Heart left ventricle (tissue), 13 donors: ENCODE measurements around the gene RSPRY1.

ENCODE experiments used
- POLR2A ChIP-seq, 2 donors: fragments of 450-650 bp; IDR thresholded peaks; one replicate each; pipeline ENCODE4 v1.6.1; 2017; ENCODE audit warnings: antibody characterized with exemption in 2 of 2, mild to moderate bottlenecking in 2 of 2, moderate library complexity in 2 of 2
- TF ChIP-seq, protein P1 (sequence below), 12 donors: fragments of 200-600 bp; sonication (generic) in 4 of 12; IDR thresholded peaks; one replicate each; pipeline versions ENCODE4 v1.5.0 to v1.8.0; 2018 to 2022; ENCODE audit warnings: antibody characterized with exemption in 12 of 12, mild to moderate bottlenecking in 5 of 12
- donor health status: ischemic (EF 13 %, LVEDD 7.1; RV severe dilation, severe dysfunction).
- donor health status: DM: no; HTN: yes; CAD: no.
- donor health status: DM: no; HTN: no; CAD: no.
- donor health status: ischemic (EF 25% LVEDD 6.9; RV normal size, moderate dysfunction).
- donor health status: ischemic (EF 25% LVEDD 5.7; RV mildly dilated, moderate dysfunction).
- donor health status: ischemic (EF 35%, LVEDD 5.7; RV mildly dilated, moderate dysfunction).
- donor health status: nonischemic (EF 11% LVEDD 7.7; RV severe dilation, severe dysfunction).
- donor health status: DM: yes; HTN: yes; CAD: no.
- donor health status: PGD.
- donor health status: ischemic (EF 29% LVEDD 5.4; RV normal size, mild dysfunction).
- donor health status: nonischemic (EF 23%, LVEDD 6.1; RV moderate dilation, normal function).

DNA sequence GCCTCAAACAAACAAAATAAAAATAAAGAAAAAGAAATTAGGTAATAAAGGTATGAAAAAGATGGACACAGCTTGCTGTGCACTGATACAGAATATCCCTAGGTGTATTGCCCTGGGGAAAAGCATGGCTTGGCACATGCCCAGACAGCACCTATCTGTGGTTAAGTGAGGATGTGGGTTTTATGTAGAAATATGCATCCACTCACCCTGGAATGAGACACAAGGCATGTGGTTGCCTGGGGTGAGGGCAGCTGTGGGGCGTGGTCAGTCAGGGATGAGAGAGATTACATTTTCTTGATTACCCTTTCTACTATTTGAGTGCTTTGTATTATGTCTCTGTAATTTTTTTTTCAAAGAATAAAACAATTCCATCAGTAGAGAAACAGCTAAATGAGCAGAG lies 91.5 kb downstream of the RSPRY1 start:
- TF ChIP-seq, protein P1, sequence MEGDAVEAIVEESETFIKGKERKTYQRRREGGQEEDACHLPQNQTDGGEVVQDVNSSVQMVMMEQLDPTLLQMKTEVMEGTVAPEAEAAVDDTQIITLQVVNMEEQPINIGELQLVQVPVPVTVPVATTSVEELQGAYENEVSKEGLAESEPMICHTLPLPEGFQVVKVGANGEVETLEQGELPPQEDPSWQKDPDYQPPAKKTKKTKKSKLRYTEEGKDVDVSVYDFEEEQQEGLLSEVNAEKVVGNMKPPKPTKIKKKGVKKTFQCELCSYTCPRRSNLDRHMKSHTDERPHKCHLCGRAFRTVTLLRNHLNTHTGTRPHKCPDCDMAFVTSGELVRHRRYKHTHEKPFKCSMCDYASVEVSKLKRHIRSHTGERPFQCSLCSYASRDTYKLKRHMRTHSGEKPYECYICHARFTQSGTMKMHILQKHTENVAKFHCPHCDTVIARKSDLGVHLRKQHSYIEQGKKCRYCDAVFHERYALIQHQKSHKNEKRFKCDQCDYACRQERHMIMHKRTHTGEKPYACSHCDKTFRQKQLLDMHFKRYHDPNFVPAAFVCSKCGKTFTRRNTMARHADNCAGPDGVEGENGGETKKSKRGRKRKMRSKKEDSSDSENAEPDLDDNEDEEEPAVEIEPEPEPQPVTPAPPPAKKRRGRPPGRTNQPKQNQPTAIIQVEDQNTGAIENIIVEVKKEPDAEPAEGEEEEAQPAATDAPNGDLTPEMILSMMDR (IDR thresholded peaks at IDR 0.05): no peak
- no peak for TF ChIP-seq POLR2A (IDR thresholded peaks at IDR 0.05)
